HEK293 (cell line): Measurements from ENCODE around the gene PPP1R15B.

Experiments used
- CTCF ChIA-PET: fragments of 350-600 bp; formaldehyde crosslinking; extraction: SDS; loops from one replicate; lab custom pipeline; 2021; ENCODE audit warnings: antibody characterized with exemption; lab: Yijun Ruan, JAX
- POLR2A ChIA-PET: fragments of 300-600 bp; formaldehyde crosslinking; extraction: SDS; loops from one replicate; lab custom pipeline; 2020; ENCODE audit warnings: antibody characterized with exemption, inconsistent platforms; lab: Yijun Ruan, JAX
- H3K27ac ChIP-seq: fragments of 200-500 bp; sonication (Bioruptor generic); 2 replicates; pipeline ENCODE4 v1.5.1; 2014; ENCODE audit warnings: low read depth, low read length, control low read depth, inconsistent platforms; ENCODE audit errors: extremely low read depth
- H3K36me3 ChIP-seq, 2 experiments: fragments of 200-500 bp in 1 of 2; sonication (Bioruptor generic) in 1 of 2; 1 replicate in 1 of 2; 2 replicates in 1 of 2; pipeline ENCODE4 v1.5.1; 2014 to 2017; ENCODE audit warnings: inconsistent platforms in 2 of 2, low read length in 2 of 2; ENCODE audit not compliant: control insufficient read depth in 2 of 2, insufficient read depth in 1 of 2
- H3K4me1 ChIP-seq: fragments of 200-500 bp; sonication (Bioruptor generic); 2 replicates; pipeline ENCODE4 v1.5.1; 2014; ENCODE audit warnings: mild to moderate bottlenecking, low read length, inconsistent platforms; ENCODE audit not compliant: control insufficient read depth, insufficient read depth
- H3K4me3 ChIP-seq: 2 replicates; pipeline ENCODE4 v1.5.1; 2011; ENCODE audit warnings: low read depth, mild to moderate bottlenecking, control low read depth, low read length, moderate library complexity
- H3K9me3 ChIP-seq: fragments of 200-500 bp; sonication (Bioruptor generic); 2 replicates; pipeline ENCODE4 v1.5.1; 2014; ENCODE audit warnings: low read depth, low read length, inconsistent platforms; ENCODE audit not compliant: control insufficient read depth, insufficient read depth
- BCL11B ChIP-seq: fragments of 450-650 bp; formaldehyde crosslinking; IDR thresholded peaks from 2 replicates; pipeline ENCODE4 v1.5.1; 2016; ENCODE audit warnings: low read depth, missing biosample characterization, missing genetic modification characterization
- HIC1 ChIP-seq: fragments of 450-650 bp; formaldehyde crosslinking; IDR thresholded peaks from 2 replicates; pipeline ENCODE4 v1.5.1; 2016; ENCODE audit warnings: missing biosample characterization, missing genetic modification characterization
- KLF10 ChIP-seq: fragments of 450-650 bp; IDR thresholded peaks from 2 replicates; pipeline ENCODE4 v1.5.1; 2018; ENCODE audit warnings: missing biosample characterization, mild to moderate bottlenecking, missing genetic modification characterization
- KLF17 ChIP-seq: fragments of 450-650 bp; formaldehyde crosslinking; IDR thresholded peaks from 2 replicates; pipeline ENCODE4 v1.5.1; 2016; ENCODE audit warnings: missing biosample characterization, missing genetic modification characterization
- OSR2 ChIP-seq: fragments of 450-650 bp; formaldehyde crosslinking; IDR thresholded peaks from 2 replicates; pipeline ENCODE4 v1.5.1; 2016; ENCODE audit warnings: missing biosample characterization, missing genetic modification characterization
- PRDM1 ChIP-seq: fragments of 450-650 bp; formaldehyde crosslinking; IDR thresholded peaks from 2 replicates; pipeline ENCODE4; 2016; ENCODE audit warnings: missing biosample characterization, missing genetic modification characterization
- SP3 ChIP-seq: fragments of 450-650 bp; formaldehyde crosslinking; IDR thresholded peaks from 2 replicates; pipeline ENCODE4 v1.5.1; 2016; ENCODE audit warnings: missing biosample characterization, missing genetic modification characterization
- WT1 ChIP-seq: fragments of 450-650 bp; formaldehyde crosslinking; IDR thresholded peaks from 2 replicates; pipeline ENCODE4 v1.5.1; 2016; ENCODE audit warnings: missing biosample characterization, missing genetic modification characterization
- ZBTB44 ChIP-seq: fragments of 450-650 bp; IDR thresholded peaks from 2 replicates; pipeline ENCODE4 v1.5.1; 2018; ENCODE audit warnings: missing biosample characterization, mild to moderate bottlenecking, missing genetic modification characterization
- ZFHX2 ChIP-seq: fragments of 450-650 bp; formaldehyde crosslinking; conservative IDR thresholded peaks from 2 replicates; pipeline ENCODE4 v1.5.1; 2016; ENCODE audit warnings: missing biosample characterization, missing genetic modification characterization
- ZNF10 ChIP-seq: fragments of 450-650 bp; formaldehyde crosslinking; IDR thresholded peaks from 2 replicates; pipeline ENCODE4 v1.5.1; 2017; ENCODE audit warnings: missing biosample characterization, missing genetic modification characterization
- ZNF138 ChIP-seq: fragments of 450-650 bp; formaldehyde crosslinking; IDR thresholded peaks from 2 replicates; pipeline ENCODE4 v1.5.1; 2016; ENCODE audit warnings: missing biosample characterization, missing genetic modification characterization, borderline replicate concordance
- ZNF2 ChIP-seq: fragments of 450-650 bp; formaldehyde crosslinking; IDR thresholded peaks from 2 replicates; pipeline ENCODE4 v1.5.1; 2016; ENCODE audit warnings: missing biosample characterization, missing genetic modification characterization
- ZNF223 ChIP-seq: fragments of 450-650 bp; formaldehyde crosslinking; IDR thresholded peaks from 2 replicates; pipeline ENCODE4 v1.5.1; 2016; ENCODE audit warnings: missing biosample characterization, missing genetic modification characterization
- ZNF302 ChIP-seq: fragments of 450-650 bp; formaldehyde crosslinking; IDR thresholded peaks from 2 replicates; pipeline ENCODE4 v1.5.1; 2016; ENCODE audit warnings: missing biosample characterization, missing genetic modification characterization, low read depth
- ZNF335 ChIP-seq: fragments of 450-650 bp; formaldehyde crosslinking; conservative IDR thresholded peaks from 2 replicates; pipeline ENCODE4 v1.5.1; 2016; ENCODE audit warnings: missing biosample characterization, missing genetic modification characterization
- ZNF398 ChIP-seq: fragments of 450-650 bp; formaldehyde crosslinking; IDR thresholded peaks from 2 replicates; pipeline ENCODE4 v1.5.1; 2017; ENCODE audit warnings: missing biosample characterization, missing genetic modification characterization
- ZNF558 ChIP-seq: fragments of 450-650 bp; formaldehyde crosslinking; IDR thresholded peaks from 2 replicates; pipeline ENCODE4 v1.5.1; 2016; ENCODE audit warnings: missing biosample characterization, missing genetic modification characterization
- ZNF561 ChIP-seq: fragments of 450-650 bp; IDR thresholded peaks from 2 replicates; pipeline ENCODE4 v1.5.1; 2018; ENCODE audit warnings: missing biosample characterization, missing genetic modification characterization, borderline replicate concordance
- ZNF585B ChIP-seq: fragments of 450-650 bp; formaldehyde crosslinking; IDR thresholded peaks from 2 replicates; pipeline ENCODE4 v1.5.1; 2016; ENCODE audit warnings: missing biosample characterization, missing genetic modification characterization
- ZNF704 ChIP-seq: fragments of 450-650 bp; formaldehyde crosslinking; IDR thresholded peaks from 2 replicates; pipeline ENCODE4 v1.5.1; 2016; ENCODE audit warnings: missing biosample characterization, missing genetic modification characterization
- ZNF837 ChIP-seq: fragments of 450-650 bp; formaldehyde crosslinking; IDR thresholded peaks from 2 replicates; pipeline ENCODE4 v1.5.1; 2016; ENCODE audit warnings: missing biosample characterization, missing genetic modification characterization
- TF ChIP-seq, protein P1 (sequence below): fragments of 450-650 bp; formaldehyde crosslinking; IDR thresholded peaks from 2 replicates; pipeline ENCODE4 v1.5.1; 2017; ENCODE audit warnings: missing biosample characterization, missing genetic modification characterization
- TF ChIP-seq, protein P2 (sequence below): fragments of 450-650 bp; formaldehyde crosslinking; IDR thresholded peaks from 2 replicates; pipeline ENCODE4 v1.5.1; 2016; ENCODE audit warnings: missing biosample characterization, missing genetic modification characterization

PPP1R15B gene

GRCh38 chr1:204417074-204417997 lies 5.7 kb upstream of the PPP1R15B start:
- H3K4me1 ChIP-seq = peaks cover 16% of the 10 kb centered on the region; the same call in 1 of the 2 replicates
- H3K4me3 ChIP-seq = peak overlapping the region; percentile 8; the same call in 1 of the 2 replicates
- H3K9me3 ChIP-seq = no peaks in the 10 kb centered on the region
- ChIA-PET CTCF (interaction anchor here (0.6 to 7.5 kb wide), 8 partner anchors 15 to 1447 kb away, joined by 3 to 55 read pairs (median 4); no protein-coding TSS in a partner anchor), POLR2A (interaction anchor here (1.0 to 1.5 kb wide), 6 partner anchors 9 to 99 kb away, joined by 3 to 6 read pairs (median 4); partner anchors contain the start of genes MDM4 and PIK3C2B)
- H3K27ac ChIP-seq = peak overlapping the region; percentile 60
- H3K36me3 ChIP-seq = peaks cover 0 to 3% of the 10 kb centered on the region in 2 experiments; a peak in 1 of 3 replicates
- TF ChIP-seq ZNF335 (tag by site-specific recombination) = peak; percentile 88
- TF ChIP-seq ZBTB44 (tag by site-specific recombination) = peak; percentile 99
- TF ChIP-seq HIC1 (tag by site-specific recombination) = 0 out of 2 replicates have a peak, but pooled peaks have one; percentile 86
- TF ChIP-seq ZNF138 (tag by site-specific recombination) = no peak
- 0 out of 2 replicates have a peak, but pooled peaks have one; percentile 22 for TF ChIP-seq KLF10 (tag by site-specific recombination)
- peak; percentile 54 for TF ChIP-seq ZNF398 (tag by site-specific recombination)
- peak; percentile 67 for TF ChIP-seq OSR2 (tag by site-specific recombination)
- no peak for TF ChIP-seq ZNF585B (tag by site-specific recombination)
- TF ChIP-seq ZNF837 (tag by site-specific recombination) = no peak
- TF ChIP-seq, protein P1, sequence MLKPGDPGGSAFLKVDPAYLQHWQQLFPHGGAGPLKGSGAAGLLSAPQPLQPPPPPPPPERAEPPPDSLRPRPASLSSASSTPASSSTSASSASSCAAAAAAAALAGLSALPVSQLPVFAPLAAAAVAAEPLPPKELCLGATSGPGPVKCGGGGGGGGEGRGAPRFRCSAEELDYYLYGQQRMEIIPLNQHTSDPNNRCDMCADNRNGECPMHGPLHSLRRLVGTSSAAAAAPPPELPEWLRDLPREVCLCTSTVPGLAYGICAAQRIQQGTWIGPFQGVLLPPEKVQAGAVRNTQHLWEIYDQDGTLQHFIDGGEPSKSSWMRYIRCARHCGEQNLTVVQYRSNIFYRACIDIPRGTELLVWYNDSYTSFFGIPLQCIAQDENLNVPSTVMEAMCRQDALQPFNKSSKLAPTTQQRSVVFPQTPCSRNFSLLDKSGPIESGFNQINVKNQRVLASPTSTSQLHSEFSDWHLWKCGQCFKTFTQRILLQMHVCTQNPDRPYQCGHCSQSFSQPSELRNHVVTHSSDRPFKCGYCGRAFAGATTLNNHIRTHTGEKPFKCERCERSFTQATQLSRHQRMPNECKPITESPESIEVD (tag by site-specific recombination) = peak; percentile 57
- peak; percentile 59 for TF ChIP-seq ZNF558 (tag by site-specific recombination)
- peak; percentile 74; the same call in 1 of the 2 replicates for TF ChIP-seq ZNF223
- TF ChIP-seq ZFHX2 (tag by site-specific recombination) = peak; percentile 48; the same call in 1 of the 2 replicates
- TF ChIP-seq ZNF302 = no peak
- TF ChIP-seq ZNF704 (tag by site-specific recombination) = no peak
- peak; percentile 46; the same call in 1 of the 2 replicates for TF ChIP-seq ZNF561 (tag by site-specific recombination)
- peak; percentile 64 for TF ChIP-seq KLF17 (tag by site-specific recombination)
- peak; percentile 69 for TF ChIP-seq ZNF2 (tag by site-specific recombination)
- peak; percentile 91 for TF ChIP-seq WT1 (tag by site-specific recombination)
- TF ChIP-seq ZNF10 (tag by site-specific recombination) = peak; percentile 65
- no peak for TF ChIP-seq BCL11B (tag by site-specific recombination)
- TF ChIP-seq, protein P2, sequence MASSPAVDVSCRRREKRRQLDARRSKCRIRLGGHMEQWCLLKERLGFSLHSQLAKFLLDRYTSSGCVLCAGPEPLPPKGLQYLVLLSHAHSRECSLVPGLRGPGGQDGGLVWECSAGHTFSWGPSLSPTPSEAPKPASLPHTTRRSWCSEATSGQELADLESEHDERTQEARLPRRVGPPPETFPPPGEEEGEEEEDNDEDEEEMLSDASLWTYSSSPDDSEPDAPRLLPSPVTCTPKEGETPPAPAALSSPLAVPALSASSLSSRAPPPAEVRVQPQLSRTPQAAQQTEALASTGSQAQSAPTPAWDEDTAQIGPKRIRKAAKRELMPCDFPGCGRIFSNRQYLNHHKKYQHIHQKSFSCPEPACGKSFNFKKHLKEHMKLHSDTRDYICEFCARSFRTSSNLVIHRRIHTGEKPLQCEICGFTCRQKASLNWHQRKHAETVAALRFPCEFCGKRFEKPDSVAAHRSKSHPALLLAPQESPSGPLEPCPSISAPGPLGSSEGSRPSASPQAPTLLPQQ (tag by site-specific recombination) = peak; percentile 68; the same call in 1 of the 2 replicates
- 0 out of 2 replicates have a peak, but pooled peaks have one; percentile 9 for TF ChIP-seq SP3 (tag by site-specific recombination)
- peak; percentile 58 for TF ChIP-seq PRDM1 (tag by site-specific recombination)
